ENCODE measurements around the gene CLECL1.
"Not testable (repeated sequence)": the region's sequence is repeated elsewhere in the genome, so short reads cannot be mapped to it uniquely, and the experiment has no call there.

Gene CLECL1

DNA sequence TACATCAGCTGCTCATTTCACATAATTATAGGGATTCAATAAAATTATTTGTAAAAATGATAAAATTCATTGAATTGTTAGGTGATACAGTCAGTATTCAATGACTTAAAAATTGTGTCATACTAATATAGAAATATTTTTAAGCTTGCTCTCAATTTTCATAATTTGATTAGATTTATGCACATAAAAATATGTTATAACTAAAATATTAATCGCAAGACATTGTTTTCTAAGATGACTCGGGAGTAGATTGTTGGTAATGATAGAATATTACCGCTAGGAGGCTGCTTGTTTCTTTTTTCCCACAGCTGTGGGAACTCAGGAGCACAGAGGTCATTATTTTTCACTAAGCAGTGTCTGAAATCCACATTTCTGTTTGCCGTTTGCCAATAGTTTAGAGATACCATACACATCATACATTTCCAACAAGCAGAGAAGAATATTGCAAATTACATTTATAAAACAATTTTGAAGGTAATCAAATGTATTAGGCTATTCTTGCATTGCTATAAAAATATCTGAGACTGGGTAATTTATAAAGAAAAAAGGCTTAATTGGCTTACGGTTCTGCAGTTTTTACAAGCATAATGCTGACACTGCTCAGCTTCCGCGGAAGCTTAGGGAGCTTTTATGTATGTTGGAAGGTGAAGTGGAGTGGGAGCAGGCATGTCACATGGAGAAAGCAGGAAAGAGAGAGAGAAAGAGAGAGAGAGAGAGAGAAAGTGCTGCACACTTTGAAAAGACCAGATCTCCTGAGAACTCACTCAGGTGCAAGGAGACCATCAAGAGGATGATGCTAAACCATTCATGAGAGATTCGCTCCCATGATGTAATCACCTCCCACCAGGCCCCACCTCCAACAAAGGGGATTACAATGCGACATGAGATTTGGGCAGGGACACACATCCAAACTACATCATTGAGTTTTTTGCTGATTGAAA lies 18.6 kb upstream of the CLECL1 start:
- Histone ChIP-seq H3K79me2 (ENCODE audit: control insufficient read depth, insufficient read depth, low read length, unreplicated experiment) (no peaks in the 10 kb centered on the region), H3K36me3 (ENCODE audit: insufficient read depth, low read length) (no peaks in the 10 kb centered on the region), H3K27ac (ENCODE audit: low read depth, low read length) (no peak overlapping the region), H2AFZ (ENCODE audit: low read length, unreplicated experiment) (no peak overlapping the region), H3K4me3 (ENCODE audit: low read depth, low read length) (no peak overlapping the region; the same call in 1 of the 2 replicates), H3K4me1 (ENCODE audit: control insufficient read depth, insufficient read depth, low read length, unreplicated experiment) (no peaks in the 10 kb centered on the region), H3K27me3 (ENCODE audit: insufficient read depth, low read length) (peaks cover 9% of the 10 kb centered on the region)

DNA sequence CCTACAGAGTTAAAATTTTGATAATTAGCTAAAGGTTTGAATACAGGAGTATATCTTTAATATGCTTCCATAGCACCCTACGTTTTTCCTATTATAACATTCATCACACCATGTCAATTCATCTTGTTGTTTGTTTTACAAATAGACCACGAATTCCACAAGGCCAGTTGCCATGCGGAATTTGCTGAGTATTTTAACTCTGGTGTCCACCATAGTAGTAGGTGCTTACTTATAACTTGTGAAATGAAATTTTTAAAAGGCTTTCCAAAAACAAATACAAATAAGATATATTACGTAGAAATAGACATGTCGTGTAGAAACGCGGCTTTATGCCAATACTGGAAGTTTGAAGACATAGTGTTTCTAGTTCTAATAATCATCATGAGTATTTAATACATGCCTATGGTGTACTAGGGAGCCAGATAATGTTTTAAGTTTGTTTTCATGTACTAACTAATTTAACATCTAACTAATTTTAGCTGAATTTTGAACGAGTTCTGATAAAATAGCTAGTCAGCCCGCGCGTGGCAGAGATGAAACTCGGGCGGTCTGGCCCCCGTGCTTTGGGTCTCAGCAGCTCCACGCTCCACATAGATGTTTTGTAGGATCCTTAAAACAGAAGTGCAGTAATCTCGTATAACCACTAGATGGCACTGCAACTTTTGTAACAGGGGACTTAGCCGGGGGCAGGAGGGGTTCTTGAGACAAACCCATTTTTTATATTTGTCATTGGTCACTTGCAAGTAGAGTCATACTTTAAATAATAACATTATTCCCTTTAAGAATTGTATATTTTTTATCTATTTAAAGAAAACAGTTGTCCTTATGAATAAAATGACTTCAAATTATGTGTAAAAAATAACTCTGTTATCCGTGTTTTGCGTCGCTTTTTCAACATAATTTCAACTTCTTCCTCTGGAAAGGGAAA lies 17.6 kb upstream of the CLECL1 start:
- peak overlapping the region; percentile 66 for H3K4me3 ChIP-seq (ENCODE audit: low read depth, low read length)
- peaks cover 9% of the 10 kb centered on the region for H3K27me3 ChIP-seq (ENCODE audit: insufficient read depth, low read length)
- peak overlapping the region; percentile 7 for H2AFZ ChIP-seq (ENCODE audit: low read length, unreplicated experiment)
- H3K27ac ChIP-seq (ENCODE audit: low read depth, low read length): no peak overlapping the region
- no peaks in the 10 kb centered on the region for H3K4me1 ChIP-seq (ENCODE audit: control insufficient read depth, insufficient read depth, low read length, unreplicated experiment)
- H3K79me2 ChIP-seq (ENCODE audit: control insufficient read depth, insufficient read depth, low read length, unreplicated experiment): no peaks in the 10 kb centered on the region
- H3K36me3 ChIP-seq (ENCODE audit: insufficient read depth, low read length): no peaks in the 10 kb centered on the region

DNA sequence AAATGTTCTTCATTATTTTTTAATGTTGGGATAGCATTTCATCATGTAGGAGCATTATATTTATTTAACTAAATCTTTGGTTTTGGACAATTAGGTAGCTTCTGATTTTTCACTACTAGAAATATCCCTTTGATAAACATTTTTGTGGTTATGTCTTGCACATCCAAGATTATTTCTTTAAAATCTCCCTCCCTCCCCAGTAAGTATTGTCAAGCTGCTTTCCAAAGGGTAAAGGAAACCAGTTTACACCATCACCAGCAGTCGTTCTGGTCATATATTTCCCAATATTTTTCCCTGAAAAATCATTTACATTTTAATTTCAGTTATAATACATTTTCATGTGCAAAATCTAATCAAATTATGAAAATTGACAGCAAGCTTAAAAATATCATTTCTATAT lies 16.7 kb upstream of the CLECL1 start:
- no peak overlapping the region for H3K4me3 ChIP-seq (ENCODE audit: low read depth, low read length)
- peaks cover 9% of the 10 kb centered on the region for H3K27me3 ChIP-seq (ENCODE audit: insufficient read depth, low read length)
- no peaks in the 10 kb centered on the region for H3K79me2 ChIP-seq (ENCODE audit: control insufficient read depth, insufficient read depth, low read length, unreplicated experiment)
- no peaks in the 10 kb centered on the region for H3K36me3 ChIP-seq (ENCODE audit: insufficient read depth, low read length)
- H2AFZ ChIP-seq (ENCODE audit: low read length, unreplicated experiment): no peak overlapping the region
- no peak overlapping the region for H3K27ac ChIP-seq (ENCODE audit: low read depth, low read length)
- H3K4me1 ChIP-seq (ENCODE audit: control insufficient read depth, insufficient read depth, low read length, unreplicated experiment): no peaks in the 10 kb centered on the region

DNA sequence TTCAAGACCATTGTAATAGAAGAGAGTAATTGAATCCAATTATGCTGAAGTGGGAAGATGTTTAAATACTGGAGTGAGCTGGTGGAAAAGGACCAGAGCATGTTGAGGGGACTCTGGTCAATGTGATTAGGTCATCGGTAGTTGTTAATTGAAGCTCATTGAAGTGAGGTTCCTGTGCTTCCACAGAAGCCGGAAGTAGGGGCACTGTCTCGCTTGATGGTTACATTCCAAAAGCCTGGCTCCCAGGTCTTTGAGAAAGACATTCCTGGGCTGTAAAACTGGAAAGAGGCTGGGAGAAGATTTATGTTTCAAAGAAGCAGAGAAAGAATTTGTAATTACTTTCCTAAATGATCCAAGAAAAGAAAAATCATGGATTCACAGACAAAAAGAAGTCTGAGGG lies 12.3 kb upstream of the CLECL1 start:
- H3K27ac ChIP-seq (ENCODE audit: low read depth, low read length): no peak overlapping the region
- H3K36me3 ChIP-seq (ENCODE audit: insufficient read depth, low read length): no peaks in the 10 kb centered on the region
- no peaks in the 10 kb centered on the region for H3K4me1 ChIP-seq (ENCODE audit: control insufficient read depth, insufficient read depth, low read length, unreplicated experiment)
- H3K79me2 ChIP-seq (ENCODE audit: control insufficient read depth, insufficient read depth, low read length, unreplicated experiment): no peaks in the 10 kb centered on the region
- no peak overlapping the region for H2AFZ ChIP-seq (ENCODE audit: low read length, unreplicated experiment)
- H3K4me3 ChIP-seq (ENCODE audit: low read depth, low read length): no peak overlapping the region
- H3K27me3 ChIP-seq (ENCODE audit: insufficient read depth, low read length): no peaks in the 10 kb centered on the region; the same call in 1 of the 2 replicates

DNA sequence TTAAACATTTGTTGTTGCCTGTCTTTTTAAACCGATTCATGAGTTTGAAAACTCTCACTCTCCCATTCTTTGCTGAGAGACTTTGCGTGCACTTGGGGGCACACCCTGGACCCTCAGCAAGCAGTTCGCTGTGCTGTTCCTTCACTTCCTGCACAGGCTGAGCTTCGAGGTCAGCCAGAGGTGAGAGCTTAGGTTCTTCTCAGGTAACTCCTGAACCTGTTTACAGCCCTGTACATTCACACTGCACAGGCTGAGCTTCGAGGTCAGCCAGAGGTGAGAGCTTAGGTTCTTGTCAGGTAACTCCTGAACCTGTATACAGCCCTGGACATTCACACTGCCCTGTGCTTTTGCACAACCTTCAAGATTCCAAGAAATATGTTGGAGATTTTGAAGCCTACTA lies 9.8 kb upstream of the CLECL1 start:
- no peak overlapping the region for H2AFZ ChIP-seq (ENCODE audit: low read length, unreplicated experiment)
- H3K27me3 ChIP-seq (ENCODE audit: insufficient read depth, low read length): no peaks in the 10 kb centered on the region; the same call in 1 of the 2 replicates
- no peak overlapping the region for H3K27ac ChIP-seq (ENCODE audit: low read depth, low read length)
- no peaks in the 10 kb centered on the region for H3K4me1 ChIP-seq (ENCODE audit: control insufficient read depth, insufficient read depth, low read length, unreplicated experiment)
- no peaks in the 10 kb centered on the region for H3K36me3 ChIP-seq (ENCODE audit: insufficient read depth, low read length)
- no peaks in the 10 kb centered on the region for H3K79me2 ChIP-seq (ENCODE audit: control insufficient read depth, insufficient read depth, low read length, unreplicated experiment)
- H3K4me3 ChIP-seq (ENCODE audit: low read depth, low read length): no peak overlapping the region

DNA sequence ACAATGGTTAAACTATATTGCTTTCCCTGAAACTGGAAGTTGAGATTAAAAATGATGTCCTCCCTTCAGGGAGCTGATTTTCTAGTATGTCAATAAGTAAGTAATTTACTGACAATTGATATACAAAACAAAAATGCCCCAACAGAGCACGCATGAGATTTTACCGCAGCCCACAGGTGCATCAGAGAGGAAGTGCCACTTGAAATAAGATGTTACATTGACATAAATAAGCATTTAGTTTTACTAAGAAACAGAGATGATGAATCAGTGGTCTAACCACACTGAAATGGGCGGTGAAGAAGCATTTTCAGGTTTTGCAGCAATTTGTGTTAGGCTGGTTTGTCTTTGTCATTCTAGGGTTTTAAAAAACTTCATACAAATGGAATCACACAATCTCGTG lies 8.8 kb upstream of the CLECL1 start:
- H3K36me3 ChIP-seq (ENCODE audit: insufficient read depth, low read length): no peaks in the 10 kb centered on the region
- no peaks in the 10 kb centered on the region; the same call in 1 of the 2 replicates for H3K27me3 ChIP-seq (ENCODE audit: insufficient read depth, low read length)
- H3K79me2 ChIP-seq (ENCODE audit: control insufficient read depth, insufficient read depth, low read length, unreplicated experiment): no peaks in the 10 kb centered on the region
- H2AFZ ChIP-seq (ENCODE audit: low read length, unreplicated experiment): no peak overlapping the region
- H3K4me3 ChIP-seq (ENCODE audit: low read depth, low read length): no peak overlapping the region
- no peaks in the 10 kb centered on the region for H3K4me1 ChIP-seq (ENCODE audit: control insufficient read depth, insufficient read depth, low read length, unreplicated experiment)
- H3K27ac ChIP-seq (ENCODE audit: low read depth, low read length): no peak overlapping the region

DNA sequence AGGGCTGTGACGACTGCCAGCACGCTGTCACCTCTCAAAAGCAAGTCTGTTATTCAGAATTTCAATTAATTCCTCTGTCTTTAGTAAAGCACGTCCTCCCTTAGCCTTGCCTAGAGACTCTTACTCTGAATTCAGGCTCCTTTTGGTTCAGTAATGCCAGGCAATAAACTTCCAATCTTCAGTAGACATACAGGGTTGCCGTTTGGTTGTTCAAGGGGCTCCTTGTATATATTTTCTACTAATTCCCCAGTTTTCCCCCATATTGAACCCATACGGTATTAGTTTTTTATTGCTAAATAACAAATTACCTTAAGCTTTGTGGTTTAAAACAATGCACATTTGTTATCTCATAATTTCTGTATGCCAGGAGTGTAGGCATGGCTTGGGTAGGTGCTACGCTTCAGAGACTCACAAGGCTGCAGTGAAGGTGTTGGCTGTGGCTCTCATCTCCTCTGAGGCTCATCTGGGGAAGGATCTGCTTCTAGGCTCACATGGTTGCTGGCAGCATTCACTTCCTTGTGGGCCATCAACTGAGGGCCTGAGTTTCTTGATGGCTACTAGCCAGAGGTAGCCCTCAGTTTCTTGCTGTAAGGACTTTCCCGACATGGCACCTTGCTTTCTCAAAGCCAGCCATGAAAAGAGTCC lies 7.3 kb upstream of the CLECL1 start:
- Histone ChIP-seq H3K27me3 (ENCODE audit: insufficient read depth, low read length) (no peaks in the 10 kb centered on the region; the same call in 1 of the 2 replicates), H3K4me1 (ENCODE audit: control insufficient read depth, insufficient read depth, low read length, unreplicated experiment) (no peaks in the 10 kb centered on the region), H3K79me2 (ENCODE audit: control insufficient read depth, insufficient read depth, low read length, unreplicated experiment) (no peaks in the 10 kb centered on the region), H3K27ac (ENCODE audit: low read depth, low read length) (no peak overlapping the region), H3K4me3 (ENCODE audit: low read depth, low read length) (no peak overlapping the region), H2AFZ (ENCODE audit: low read length, unreplicated experiment) (no peak overlapping the region), H3K36me3 (ENCODE audit: insufficient read depth, low read length) (no peaks in the 10 kb centered on the region)

DNA sequence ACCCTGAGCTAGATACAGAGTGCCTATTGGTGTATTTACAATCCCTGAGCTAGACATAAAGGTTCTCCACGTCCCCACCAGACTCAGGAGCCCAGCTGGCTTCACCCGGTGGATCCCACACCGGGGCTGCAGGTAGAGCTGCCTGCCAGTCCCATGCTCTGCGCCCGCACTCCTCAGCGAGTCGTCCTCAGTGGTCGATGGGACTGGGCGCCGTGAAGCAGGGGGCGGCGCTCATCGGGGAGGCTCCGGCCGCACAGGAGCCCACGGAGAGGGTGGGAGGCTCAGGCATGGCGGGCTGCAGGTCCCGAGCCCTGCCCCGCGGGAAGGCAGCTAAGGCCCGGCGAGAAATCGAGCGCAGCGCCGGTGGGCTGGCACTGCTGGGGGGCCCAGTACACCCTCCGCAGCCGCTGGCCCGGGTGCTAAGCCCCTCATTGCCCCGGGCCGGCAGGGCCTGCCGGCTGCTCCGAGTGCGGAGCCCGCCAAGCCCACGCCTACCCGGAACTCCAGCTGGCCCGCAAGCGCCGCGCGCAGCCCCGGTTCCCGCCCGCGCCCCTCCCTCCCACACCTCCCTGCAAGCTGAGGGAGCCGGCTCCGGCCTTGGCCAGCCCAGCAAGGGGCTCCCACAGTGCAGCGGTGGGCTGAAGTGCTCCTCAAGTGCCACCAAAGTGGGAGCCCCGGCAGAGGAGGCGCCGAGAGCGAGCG lies 6.7 kb upstream of the CLECL1 start:
- H3K27me3 ChIP-seq (ENCODE audit: insufficient read depth, low read length); H3K27ac ChIP-seq (ENCODE audit: low read depth, low read length); H3K36me3 ChIP-seq (ENCODE audit: insufficient read depth, low read length): not testable (repeated sequence)

DNA sequence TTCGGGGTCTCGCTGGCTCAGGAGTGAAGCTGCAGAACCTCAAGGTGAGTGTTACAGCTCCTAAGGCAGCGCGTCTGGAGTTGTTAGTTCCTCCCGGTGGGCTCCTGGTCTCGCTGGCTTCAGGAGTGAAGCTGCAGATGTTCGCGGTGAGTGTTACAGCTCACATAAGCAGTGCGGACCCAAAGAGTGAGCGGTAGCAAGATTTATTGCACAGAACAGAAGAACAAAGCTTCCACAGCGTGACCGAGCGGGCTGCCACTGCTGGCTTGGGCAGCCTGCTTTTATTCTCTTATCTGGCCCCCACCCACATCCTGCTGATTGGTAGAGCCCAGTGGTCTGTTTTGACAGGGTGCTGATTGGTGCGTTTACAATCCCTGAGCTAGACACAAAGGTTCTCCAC lies 6.0 kb upstream of the CLECL1 start:
- not testable (repeated sequence) for H3K27me3 ChIP-seq (ENCODE audit: insufficient read depth, low read length); H3K36me3 ChIP-seq (ENCODE audit: insufficient read depth, low read length); H3K4me3 ChIP-seq (ENCODE audit: low read depth, low read length); H2AFZ ChIP-seq (ENCODE audit: low read length, unreplicated experiment); H3K4me1 ChIP-seq (ENCODE audit: control insufficient read depth, insufficient read depth, low read length, unreplicated experiment); H3K27ac ChIP-seq (ENCODE audit: low read depth, low read length); H3K79me2 ChIP-seq (ENCODE audit: control insufficient read depth, insufficient read depth, low read length, unreplicated experiment)

More for the DNA sequence above, 6.7 kb upstream of the CLECL1 start:
- H3K79me2 ChIP-seq (ENCODE audit: control insufficient read depth, insufficient read depth, low read length, unreplicated experiment); H3K4me1 ChIP-seq (ENCODE audit: control insufficient read depth, insufficient read depth, low read length, unreplicated experiment); H2AFZ ChIP-seq (ENCODE audit: low read length, unreplicated experiment); H3K4me3 ChIP-seq (ENCODE audit: low read depth, low read length): not testable (repeated sequence)

Data from ACC112 (cell line).